AG20443 (cell line): ENCODE data around the gene UCP3.
A peak's percentile ranks its signal among the peaks of the same experiment; 100 is the strongest.

Experiments
- DNase-seq: peaks from one replicate; pipeline ENCODE4 v3.0.0; 2012; ENCODE audit warnings: low spot score, mixed read lengths

The UCP3 gene

GRCh38 chr11:73951797-73952196, 57.1 kb downstream of the UCP3 start:
- DNase-seq = no peak

GRCh38 chr11:73950869-73951710, 57.8 kb downstream of the UCP3 start, which contains the start of gene DNAJB13:
Gene DNAJB13 (plus strand): TSS chr11:73951026. CDS start chr11:73951070, 44 bp downstream.
- DNase-seq = peak; percentile 85
